GM20000 (cell line): ENCODE measurements around the gene VPS37C.
"Not testable (repeated sequence)": the region's sequence is repeated elsewhere in the genome, so short reads cannot be mapped to it uniquely, and the experiment has no call there.

Source experiments
- DNase-seq: peaks from one replicate; pipeline ENCODE4 v3.0.0; 2012; ENCODE audit warnings: low spot score
- CTCF ChIP-seq: IDR thresholded peaks from 2 replicates; pipeline ENCODE4 v1.5.1; 2012; ENCODE audit warnings: mild to moderate bottlenecking, control low read depth; ENCODE audit errors: extremely low read depth, missing control alignments

Gene VPS37C

GRCh38 chr11:61172888-61173287 is 11.7 kb upstream of the VPS37C start:
- no peak for TF ChIP-seq CTCF
- no peak for DNase-seq

- DNase-seq: no peak
- TF ChIP-seq CTCF: no peak
These were observed 11.1 kb upstream of the VPS37C start for GRCh38 chr11:61172356-61172755.

GRCh38 chr11:61171907-61172306 is 10.7 kb upstream of the VPS37C start:
- no peak for DNase-seq
- TF ChIP-seq CTCF: no peak

- no peak for TF ChIP-seq CTCF
These were observed 9.3 kb upstream of the VPS37C start for GRCh38 chr11:61170566-61170965.

GRCh38 chr11:61168800-61169199 is 7.6 kb upstream of the VPS37C start:
- no peak for DNase-seq
- no peak for TF ChIP-seq CTCF

More at GRCh38 chr11:61170566-61170965, 9.3 kb upstream of the VPS37C start:
- no peak for DNase-seq

GRCh38 chr11:61168042-61168688 is 6.9 kb upstream of the VPS37C start:
- TF ChIP-seq CTCF: no peak
- no peak for DNase-seq

GRCh38 chr11:61166331-61166730 is 5.1 kb upstream of the VPS37C start:
- not testable (repeated sequence) for DNase-seq

- not testable (repeated sequence) for DNase-seq
These were observed 4.6 kb upstream of the VPS37C start for GRCh38 chr11:61165785-61166184.
